HG03432 (cell line): ENCODE measurements around the gene DNAH9.

ENCODE experiments used
- ATAC-seq: cut with Tn5 transposase; IDR thresholded peaks from one replicate; pipeline ENCODE4 v1.9.1; 2021; ENCODE audit warnings: mild to moderate bottlenecking, moderate library complexity; ENCODE audit not compliant: unreplicated experiment

The DNAH9 gene

DNA sequence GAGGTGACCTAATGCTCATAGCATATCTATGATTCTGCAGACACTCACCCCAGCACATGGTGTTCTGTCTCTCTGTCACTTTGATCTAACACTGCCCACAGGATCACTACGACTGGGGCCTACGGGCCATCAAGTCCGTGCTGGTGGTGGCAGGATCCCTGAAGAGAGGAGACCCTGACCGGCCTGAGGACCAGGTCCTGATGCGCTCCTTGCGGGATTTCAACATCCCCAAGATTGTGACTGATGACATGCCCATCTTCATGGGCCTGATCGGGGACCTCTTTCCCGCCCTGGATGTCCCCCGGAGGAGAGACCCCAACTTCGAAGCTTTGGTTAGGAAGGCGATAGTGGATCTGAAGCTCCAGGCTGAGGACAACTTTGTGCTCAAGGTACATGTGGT is 146.4 kb downstream of the DNAH9 start:
- no peak for ATAC-seq

DNA sequence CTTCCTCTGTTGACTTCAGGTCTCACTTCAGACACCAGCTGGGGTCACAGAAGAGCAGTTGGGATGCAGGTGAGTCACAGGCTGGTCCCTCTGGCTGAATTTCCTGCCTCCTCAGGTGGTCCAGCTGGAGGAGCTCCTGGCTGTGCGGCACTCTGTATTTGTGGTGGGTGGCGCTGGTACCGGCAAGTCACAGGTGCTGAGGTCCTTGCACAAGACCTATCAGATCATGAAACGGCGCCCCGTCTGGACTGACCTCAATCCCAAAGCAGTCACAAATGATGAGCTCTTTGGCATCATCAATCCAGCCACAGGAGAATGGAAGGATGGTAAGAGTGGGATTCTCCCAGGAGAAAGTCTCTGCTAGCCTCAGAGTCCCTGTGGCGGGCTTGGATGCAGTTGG is 149.2 kb downstream of the DNAH9 start:
- ATAC-seq = no peak

DNA sequence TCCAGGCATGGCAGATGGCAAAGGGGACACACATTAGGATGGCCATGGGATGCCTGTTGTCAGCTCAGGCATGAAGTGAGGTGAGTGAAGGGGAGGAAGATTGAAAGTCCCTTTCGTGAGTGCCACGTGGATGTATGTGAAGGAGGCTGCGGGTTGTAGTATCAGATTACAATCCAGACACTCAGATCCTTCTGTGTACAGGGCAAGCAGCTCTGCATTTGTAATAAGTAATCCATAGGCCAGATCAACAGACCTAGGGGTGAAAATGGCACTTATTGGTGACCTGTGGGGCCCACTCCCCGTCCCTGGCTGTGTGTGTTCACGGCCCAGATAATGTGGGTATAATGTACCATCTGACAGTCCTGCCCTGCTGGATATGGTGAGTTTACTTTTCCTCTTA is 159.5 kb downstream of the DNAH9 start:
- no peak for ATAC-seq

DNA sequence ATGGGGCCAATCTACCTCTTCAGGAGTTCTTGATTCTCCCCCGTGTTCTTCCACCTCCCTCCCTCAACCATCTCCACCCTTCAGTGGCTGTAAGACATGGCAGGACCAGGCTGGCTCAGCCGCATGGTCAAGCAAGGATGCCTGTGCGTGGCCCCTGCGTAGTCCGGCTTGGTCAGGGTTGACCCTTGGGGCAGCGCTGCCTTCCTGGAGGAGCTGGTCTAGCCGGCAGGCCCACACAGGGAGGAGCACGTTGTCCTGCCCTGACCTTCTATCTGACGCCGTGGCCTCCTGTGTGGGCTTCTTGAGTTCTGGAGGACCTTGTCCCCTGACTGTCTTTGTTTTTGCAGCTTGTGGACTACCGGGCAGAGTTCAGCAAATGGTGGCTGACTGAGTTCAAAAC is 169.8 kb downstream of the DNAH9 start:
- no peak for ATAC-seq

DNA sequence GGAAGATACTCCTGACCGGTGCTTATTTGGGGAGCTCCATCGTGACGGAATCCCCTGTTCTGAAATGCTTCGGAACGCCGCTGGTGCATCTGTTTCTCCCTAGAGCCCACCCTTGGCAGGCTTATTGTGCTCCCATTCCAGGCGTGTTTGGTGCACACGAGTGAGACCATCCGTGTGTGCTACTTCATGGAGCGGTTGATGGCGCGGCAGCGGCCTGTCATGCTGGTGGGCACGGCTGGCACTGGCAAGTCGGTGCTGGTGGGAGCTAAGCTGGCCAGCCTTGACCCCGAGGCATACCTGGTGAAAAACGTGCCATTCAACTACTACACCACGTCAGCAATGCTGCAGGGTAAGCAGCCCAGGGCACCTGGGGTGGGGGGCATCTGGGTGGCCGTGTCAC is 170.7 kb downstream of the DNAH9 start:
- no peak for ATAC-seq

DNA sequence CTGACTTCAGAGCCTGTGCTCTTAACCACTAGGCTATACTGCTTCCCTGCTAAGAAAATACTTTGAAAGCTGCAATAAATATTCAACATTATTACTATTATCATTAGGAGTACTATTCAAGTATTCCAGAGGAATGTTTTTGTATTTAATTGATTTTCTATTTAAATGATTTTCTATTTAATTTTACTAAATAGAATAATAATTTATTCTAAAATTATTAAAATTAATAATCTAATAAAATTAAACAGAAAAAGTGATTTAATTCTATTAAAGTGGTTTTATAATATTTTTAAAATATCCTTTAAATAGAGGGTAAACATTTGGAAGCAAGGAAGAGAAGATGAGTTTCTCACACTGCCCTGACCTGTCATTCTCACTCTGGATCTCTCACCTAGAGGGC is 173.8 kb downstream of the DNAH9 start:
- no peak for ATAC-seq

DNA sequence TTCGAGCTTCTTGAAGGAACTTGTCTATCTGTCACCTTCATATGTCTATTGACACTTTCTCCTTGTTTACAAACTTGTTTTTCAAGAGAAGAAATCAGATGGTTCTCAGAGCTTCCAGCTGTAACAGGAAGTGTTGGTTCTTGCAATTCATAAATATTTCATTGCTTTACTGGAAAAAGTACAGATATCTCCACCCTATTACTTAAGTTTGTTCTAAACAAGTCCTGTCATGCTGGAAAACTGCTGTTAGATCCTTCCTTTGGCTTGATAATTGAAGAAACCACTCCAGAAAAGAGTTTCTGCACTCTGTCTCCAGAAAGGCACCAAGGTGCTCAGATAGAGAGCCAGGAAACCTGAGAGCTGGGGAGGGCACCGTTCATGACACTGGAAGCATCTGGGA is 181.6 kb downstream of the DNAH9 start:
- no peak for ATAC-seq

DNA sequence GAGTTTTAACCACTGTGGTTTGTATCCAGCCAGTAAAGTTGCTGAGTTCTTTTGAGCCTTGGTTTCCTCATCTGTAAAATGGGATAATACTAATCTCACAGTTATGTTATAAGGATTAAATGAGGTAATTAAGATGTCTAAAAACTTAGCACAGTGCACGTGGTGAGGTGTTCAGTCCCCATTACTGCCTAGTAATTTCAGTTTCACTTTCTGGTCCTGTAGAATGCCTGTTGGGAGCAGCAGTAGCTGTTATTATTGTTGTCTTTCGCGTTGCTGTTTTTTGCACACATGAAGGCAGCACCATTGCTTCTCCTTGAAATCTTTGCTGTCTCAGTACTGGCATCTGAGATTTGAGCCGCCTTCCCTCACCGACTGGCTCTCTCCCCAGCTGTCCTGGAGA is 182.4 kb downstream of the DNAH9 start:
- ATAC-seq = no peak

DNA sequence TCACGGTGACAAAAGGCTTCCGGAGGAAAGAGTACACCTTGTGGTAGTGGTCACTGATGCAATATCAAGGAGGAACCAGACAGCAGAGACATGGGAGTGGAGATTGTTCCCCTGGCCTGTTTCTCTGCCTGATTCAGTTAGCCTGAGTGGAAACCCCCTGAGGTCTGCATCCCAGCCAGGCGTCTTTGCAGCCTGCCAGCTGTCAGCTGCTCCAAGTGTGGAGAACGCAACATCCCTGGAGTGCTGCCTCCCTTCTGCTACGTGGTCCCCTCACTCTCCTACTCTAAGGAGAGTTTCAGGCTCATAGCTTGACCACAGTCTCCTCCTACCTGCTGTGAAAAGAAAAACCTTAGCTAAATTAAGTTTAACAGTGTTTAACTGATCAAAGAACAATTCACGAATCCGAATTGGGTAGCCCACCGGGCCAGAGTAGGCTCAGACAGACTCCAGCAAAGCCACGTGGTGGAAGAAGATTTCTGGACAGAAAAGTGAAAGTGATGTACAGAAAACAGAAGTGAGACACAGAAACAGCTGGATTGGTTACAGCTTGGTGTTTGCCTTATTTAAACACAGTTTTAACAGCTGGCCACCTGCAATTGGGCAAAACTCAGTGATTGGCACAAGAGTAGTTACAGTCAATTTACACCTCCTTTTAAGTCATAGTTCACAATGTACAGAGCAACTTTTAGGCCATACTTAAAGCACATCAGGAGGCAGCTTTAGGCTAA is 188.6 kb downstream of the DNAH9 start:
- ATAC-seq = no peak

DNA sequence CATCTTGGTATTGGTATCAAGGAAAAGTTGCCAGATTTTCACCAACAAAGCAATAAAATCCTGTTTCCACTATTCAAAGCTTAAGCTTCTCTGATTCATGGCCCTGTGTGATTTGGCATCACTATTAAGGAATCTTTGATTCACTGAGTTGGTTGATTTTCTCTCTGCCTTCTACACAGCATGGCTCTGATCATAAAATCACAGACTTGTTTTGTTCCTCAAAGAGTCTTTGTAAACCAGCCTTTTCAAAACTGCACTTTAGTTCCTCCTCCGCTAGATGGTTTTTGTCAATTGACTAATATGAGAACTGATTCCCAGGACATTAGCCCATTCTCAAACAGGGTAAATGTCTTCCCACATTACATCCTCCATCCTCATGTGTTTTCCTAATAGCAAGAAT is 197.6 kb downstream of the DNAH9 start:
- no peak for ATAC-seq

DNA sequence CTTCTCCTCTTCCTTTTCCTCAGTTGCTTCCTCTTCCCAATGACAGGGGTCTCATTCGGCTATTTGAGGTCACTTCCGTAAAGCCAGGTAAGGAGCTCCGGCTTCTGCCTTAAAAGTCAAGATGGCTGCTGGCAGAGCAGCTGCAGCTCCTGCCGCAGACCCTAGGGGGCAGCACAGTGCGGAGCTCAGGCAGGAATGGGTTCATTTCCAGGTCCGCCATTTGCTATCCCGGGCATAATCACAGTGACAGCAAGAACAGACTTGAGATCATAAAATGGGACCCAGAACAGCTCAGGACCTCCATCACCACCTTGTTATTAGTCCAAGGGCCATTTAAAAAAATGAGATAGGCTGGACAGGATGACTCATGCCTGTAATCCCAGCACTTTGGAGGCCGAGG is 199.5 kb downstream of the DNAH9 start:
- no peak for ATAC-seq

DNA sequence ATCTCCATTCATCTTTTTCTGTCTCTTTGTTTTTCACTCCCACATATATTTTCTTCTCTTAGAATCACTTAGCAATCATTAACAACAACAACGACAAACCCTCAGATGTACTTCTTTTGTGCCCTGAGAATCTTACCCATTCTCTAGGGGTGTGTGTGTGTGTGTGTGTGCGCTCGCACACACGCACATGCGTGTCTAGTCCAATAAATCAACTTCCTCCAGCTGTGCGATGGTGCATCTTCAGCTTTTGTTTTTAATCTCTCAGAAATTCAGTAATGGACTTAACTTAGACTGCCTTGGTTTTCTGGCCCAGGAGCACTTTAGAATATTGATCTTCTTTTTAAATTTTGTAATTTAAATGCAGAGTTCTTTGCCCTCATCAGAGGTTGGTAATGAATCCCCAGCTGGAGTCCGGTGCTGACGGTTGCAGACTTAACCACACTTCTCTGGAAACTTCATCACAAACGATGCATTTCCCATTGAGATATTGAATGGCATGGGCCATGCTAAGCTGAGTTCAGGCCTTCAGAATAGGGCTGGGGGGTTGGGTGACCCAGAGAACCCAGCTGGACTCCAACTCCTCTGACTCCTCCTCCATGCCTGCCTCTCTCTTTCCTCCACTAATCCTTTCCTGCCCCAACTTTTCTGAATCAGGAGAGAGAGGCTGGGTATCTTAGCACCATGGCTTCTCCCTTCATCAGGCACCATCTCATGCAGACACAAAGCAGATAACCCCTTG is 205.1 kb downstream of the DNAH9 start:
- no peak for ATAC-seq

DNA sequence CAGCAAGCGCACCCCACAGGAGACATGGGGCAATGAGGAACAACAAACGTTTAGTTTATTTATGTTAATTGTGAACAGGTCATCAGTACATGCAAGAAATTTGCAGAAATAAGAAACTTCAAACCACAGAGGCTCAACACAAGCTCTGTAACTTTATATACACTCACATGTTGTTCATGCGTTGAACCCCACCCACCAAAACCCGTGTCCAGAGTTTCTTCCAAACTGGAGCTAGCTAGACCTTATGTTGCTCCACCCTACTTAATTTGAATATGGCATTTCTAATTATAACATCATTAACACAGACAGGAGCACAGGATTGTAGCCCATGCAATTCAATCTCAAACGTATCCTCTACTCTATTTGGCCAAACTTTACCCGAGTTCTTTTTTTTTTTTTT is 206.9 kb downstream of the DNAH9 start:
- ATAC-seq = no peak

DNA sequence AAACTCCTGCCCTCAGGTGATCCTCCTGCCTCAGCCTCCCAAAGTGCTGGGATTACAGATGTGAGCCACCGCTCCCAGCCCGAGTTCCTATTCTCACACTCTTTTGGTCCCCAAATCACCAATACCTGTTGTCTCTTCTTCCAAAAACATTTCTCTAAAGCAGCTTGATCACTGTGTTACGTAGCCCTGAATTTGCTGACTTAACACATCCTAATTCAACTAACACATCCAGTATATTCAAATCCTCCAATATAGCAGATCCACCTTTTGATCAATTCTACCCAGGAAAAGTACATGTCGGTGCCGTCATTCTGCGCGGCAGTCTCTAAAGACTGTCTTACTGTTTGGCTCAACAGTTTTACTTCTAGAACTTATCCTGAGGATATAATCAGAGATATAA is 207.7 kb downstream of the DNAH9 start:
- no peak for ATAC-seq

DNA sequence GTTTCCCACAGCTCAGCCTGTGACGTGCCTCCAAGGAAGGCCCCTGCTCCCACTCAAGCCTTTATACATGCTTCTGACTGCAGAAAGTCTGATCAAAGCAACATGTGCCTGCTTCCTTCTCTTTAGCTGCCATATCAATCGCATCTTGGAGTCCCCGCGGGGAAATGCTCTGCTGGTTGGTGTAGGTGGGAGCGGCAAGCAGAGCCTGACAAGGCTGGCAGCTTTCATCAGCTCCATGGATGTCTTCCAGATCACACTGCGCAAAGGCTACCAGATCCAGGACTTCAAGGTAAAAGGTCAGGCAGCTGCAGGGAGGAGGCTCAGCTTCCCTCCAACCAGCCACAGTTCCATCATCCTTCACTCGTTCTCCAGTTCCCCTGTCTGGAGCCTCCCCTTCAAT is 209.3 kb downstream of the DNAH9 start:
- no peak for ATAC-seq

DNA sequence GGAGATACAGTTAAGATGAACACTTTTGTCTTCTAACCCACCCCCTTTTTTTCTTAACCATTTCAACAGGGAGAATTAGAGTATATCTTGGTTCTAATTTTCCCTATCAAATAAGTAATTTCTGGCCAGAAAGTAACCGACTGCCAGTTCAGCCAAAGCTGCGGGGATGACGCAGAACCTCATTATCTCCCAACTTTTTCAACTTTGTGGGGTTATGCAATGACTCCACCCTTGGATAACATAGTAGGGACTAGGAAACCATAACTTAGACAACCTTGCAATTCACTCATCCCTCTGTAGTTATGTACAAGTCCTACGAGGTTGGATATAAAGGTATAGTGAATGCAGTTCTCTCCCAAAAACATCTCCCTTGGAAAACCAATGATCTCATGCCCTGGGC is 215.0 kb downstream of the DNAH9 start:
- ATAC-seq = no peak

DNA sequence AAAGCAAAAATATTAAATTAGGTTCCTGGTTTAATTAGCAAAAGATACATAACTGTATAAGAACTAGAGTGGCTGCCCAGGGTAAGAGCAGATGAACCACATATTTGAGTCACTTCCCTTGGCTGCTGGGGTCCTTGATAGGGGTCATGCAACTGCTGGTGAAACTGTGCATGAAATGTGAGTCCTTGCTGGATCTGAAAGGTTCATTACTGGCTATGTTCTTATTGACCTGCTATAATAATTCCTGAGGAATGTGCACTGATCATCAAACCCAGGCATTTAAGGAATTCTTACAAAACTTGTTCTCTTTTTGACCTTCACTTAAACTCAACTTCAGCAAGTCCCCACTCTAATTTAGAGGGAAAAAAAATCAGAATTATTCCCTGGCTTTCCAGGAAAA is 215.6 kb downstream of the DNAH9 start:
- no peak for ATAC-seq

DNA sequence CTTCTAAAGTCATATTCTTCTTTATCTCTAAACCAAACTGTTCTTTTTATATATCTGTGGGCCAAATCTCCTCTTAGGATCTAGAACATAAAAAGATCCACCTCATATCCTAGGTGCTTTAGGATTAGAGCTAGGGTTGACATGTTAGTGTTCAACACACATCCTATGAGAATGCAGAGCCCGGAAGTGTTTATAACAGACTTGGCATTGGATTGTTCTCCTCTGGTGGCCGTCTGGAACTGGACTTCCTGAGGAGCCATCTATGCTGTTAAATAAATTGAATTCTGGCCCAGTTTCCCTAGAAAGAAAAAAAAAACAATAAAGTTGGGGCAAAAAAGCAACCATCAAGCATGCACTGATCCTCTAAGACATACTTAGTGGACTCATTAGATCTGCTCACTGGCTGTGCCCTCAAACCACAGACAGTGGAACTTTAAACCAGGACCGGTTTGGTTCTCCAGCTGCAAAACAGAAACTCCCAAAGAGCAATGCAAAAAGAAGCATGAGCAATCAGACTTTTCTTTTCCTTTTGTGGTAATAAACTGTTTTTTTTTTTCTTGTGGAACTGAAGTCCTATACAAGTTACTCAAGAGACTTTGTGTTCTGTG is 216.5 kb downstream of the DNAH9 start:
- no peak for ATAC-seq

DNA sequence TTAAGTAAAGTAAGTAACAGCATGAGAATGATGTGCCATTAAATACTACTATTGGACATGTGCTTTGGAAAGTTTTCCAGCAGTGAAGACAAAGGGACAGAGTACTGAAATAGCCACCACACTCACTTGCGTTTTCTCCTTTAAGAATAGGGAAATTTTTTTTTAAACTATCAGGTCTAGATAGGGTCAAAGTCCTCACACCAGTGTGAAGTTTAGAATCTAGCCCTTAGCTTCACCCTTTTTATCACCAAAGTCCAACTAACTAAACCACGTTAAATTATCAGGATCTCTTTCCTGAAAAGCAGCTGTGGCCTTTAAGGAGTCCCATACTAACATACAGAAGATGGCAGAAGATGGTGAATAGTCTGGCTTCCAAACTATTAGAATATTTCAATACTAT is 218.1 kb downstream of the DNAH9 start:
- no peak for ATAC-seq

DNA sequence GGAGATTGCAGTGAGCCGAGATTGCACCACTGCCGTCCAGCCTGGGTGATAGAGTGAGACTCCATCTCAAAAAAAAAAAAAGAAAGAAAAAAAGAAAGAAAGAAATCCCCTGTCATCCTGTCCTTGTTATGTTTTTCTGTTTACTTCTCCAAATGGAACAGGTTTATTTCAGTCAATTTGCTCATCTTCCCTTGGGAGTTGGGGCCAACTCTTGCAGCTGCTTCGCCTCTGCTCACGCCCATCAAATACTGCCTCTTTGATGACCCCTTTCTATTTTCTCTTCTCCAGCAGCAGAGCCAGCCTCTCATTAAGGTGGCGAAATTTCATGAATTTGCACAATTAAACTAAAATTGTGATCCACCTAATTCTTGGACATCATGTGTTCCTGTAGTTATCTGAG is 225.6 kb downstream of the DNAH9 start:
- no peak for ATAC-seq

DNA sequence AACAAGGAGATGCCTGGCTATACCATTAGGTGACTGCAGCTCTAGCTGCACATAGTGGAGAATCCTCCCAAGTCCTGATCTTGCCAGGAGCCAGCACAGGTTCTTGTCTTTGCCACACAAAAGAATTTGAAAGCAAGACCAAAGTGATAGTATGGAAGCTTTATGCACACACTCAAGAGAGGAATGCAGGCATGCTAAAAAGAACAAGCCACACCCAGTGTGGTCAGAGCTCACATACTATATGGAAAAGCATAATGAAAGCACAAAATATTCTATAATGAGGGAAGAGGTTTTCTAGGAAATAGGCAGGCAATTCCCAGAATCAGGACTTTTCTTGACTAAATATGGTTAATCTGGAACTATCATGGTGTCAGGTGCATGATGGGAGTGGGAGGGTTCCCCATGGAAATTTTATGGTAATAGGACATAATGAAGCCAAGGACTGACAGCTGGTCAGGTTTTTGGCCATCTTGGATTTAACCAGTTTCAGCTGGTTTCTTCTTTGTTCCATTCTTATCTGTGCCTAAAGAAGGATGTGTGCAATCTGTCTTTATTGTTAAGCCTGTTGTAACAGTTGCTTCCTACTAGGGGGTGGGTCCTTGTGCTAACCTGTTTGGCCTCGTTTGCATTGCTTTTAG is 227.4 kb downstream of the DNAH9 start:
- no peak for ATAC-seq
